ENCODE measurements around the gene S100P. TPM values are rescaled to one million over a fixed set of nuclear protein-coding genes. Genes with fewer than 3 reads are reported as not detected.
A peak's percentile ranks its signal among the peaks of the same experiment; 100 is the strongest.

S100P gene
- total RNA-seq, 1 donor: not detected

DNA sequence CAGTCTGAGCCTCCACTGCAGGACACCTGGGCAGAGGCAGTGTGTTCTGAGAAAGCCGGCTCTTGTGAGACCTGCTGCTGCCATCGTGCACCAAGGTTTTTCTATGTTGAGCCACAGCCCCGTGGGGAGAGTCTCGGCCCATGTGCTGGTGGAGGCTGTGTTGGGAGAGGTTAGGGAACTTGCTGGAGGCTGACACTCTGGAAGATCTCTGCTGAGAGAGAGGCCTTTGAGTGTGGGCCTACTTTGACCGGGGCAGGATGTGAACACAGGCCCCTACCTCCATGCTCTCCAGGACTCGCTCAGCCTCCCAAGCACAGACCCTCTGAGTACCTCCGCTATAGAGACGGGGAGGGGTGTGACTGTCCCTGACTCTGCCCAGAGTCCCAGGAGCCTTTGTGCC lies 1.3 kb upstream of the S100P start:
- no peak overlapping the region for H3K4me3 ChIP-seq (ENCODE audit: low read depth, low read length)
- DNase-seq (ENCODE audit: low read depth): no peak
- TF ChIP-seq, protein P1, sequence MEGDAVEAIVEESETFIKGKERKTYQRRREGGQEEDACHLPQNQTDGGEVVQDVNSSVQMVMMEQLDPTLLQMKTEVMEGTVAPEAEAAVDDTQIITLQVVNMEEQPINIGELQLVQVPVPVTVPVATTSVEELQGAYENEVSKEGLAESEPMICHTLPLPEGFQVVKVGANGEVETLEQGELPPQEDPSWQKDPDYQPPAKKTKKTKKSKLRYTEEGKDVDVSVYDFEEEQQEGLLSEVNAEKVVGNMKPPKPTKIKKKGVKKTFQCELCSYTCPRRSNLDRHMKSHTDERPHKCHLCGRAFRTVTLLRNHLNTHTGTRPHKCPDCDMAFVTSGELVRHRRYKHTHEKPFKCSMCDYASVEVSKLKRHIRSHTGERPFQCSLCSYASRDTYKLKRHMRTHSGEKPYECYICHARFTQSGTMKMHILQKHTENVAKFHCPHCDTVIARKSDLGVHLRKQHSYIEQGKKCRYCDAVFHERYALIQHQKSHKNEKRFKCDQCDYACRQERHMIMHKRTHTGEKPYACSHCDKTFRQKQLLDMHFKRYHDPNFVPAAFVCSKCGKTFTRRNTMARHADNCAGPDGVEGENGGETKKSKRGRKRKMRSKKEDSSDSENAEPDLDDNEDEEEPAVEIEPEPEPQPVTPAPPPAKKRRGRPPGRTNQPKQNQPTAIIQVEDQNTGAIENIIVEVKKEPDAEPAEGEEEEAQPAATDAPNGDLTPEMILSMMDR (IDR thresholded peaks at IDR 0.05; ENCODE audit: insufficient read depth, low read length): no peak

DNA sequence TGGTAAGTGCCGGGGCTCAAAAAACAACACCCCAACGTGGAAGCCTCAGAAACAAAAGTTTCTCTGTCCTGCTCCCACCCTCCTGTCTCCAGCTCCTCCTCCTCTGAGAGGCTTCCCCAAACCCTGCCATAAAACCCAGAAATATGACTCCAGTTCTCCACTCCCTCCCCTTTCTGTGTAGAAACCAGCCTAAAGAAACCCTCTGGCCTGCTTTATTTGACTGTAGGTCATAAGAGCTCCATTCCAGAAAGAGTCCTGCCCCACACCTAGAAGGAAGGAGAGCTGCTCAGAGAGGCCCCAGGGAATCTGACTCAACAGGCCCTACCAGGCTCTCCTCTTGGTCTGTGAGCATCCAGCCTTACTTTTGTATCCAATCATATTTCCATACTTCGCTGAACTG lies 872 bp upstream of the S100P start:
- H3K4me3 ChIP-seq (ENCODE audit: low read depth, low read length): no peak overlapping the region
- peak; percentile 9 for DNase-seq (ENCODE audit: low read depth)
- TF ChIP-seq, protein P1 (IDR thresholded peaks at IDR 0.05; ENCODE audit: insufficient read depth, low read length): no peak

DNA sequence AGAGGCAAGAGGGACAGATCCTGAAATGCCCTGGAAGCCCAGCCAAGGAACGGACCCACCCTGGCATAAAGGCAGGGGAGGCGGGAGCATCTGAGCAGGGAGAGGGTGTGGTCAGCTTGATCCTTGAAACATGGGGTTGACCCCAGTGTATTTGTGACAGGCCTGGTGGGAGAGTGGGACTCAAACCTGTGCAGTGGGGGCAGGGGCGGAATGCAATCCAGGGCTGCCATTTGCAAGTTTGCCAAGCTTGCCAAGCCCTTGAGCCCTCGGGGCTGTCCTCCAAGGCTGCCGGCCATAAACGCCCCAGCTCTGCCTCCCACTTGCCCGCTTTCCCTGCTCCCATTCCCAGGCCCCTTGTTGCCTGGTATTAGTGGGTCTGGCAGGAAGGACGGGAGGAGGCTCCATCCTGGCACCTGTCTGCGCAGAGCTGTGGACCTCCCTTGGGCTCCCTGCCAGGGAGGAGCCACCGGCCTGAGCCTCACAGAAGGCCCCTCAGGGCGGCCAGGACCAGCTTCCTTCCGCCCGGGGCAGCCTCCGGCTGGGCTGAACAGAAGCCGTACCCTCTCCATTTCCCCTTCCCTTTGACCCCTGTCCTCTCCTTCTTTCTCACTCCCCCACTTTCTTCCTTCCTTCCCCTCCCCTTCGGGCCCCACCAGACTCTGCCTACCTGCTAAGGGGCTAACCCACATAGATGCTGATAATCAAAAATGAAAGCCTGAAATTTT lies 661 bp downstream of the S100P start:
- H3K4me3 ChIP-seq (ENCODE audit: low read depth, low read length): no peak overlapping the region
- TF ChIP-seq, protein P1 (IDR thresholded peaks at IDR 0.05; ENCODE audit: insufficient read depth, low read length): no peak
- DNase-seq (ENCODE audit: low read depth): no peak

DNA sequence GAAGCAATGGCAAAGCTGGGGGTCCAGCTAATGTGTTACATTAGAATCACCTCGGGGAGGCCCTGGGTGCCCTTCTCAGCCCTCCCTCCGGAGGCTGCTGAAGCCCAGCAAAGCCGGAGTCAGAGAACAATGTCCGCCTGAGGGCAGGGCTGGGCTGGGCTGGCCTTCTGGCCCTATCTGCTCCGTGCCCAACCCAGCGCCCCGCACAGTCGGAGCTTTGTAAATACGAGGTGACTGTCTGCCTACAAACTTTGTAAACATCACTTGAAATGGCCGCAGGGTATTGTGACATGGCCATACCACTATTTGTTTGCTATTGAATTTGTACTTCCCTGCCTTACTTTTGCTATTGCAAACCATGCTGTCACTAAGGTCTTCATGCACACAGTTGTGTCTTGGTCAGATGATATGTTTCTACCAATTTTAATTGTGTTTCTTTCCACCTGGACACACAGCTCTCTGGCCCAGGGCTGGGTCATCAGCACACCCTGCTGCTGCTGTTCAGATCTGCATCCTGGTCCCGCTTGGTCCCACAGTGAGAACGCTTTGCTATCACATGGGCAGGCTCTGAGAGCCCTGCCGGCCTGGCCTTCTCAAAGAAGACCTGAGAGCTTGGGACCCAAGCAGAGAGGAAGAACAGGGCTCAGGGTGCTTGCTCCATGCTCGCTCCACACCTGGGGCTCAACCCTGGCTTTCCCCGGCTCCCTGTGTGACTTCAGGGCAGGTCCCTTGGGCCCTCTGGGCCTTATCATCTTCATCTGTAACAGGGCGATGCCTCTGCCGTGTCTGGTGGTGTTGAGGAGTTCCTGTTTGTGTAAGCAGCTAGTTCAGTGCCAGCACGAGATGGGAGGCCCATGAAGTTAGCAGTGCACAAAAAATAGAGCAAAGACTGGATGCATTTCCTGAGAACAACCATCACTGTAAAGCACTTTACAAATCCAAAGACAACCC lies 2.3 kb downstream of the S100P start:
- DNase-seq (ENCODE audit: low read depth): no peak
- TF ChIP-seq, protein P1 (IDR thresholded peaks at IDR 0.05; ENCODE audit: insufficient read depth, low read length): no peak

DNA sequence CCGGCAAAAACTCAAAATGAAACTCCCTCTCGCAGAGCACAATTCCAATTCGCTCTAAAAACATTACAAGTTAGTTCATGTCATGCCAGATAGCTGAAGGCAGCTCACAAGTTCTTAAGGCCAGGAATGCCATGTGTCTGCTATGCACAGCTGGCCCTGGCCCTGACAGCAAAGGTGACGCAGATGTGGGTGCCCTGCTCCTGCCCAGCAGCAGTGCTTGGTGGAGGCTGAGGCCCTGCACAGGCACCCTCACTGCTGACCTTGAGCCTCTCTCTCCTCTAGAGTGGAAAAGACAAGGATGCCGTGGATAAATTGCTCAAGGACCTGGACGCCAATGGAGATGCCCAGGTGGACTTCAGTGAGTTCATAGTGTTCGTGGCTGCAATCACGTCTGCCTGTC lies 2.9 kb downstream of the S100P start:
- no peak overlapping the region for H3K4me3 ChIP-seq (ENCODE audit: low read depth, low read length)
- TF ChIP-seq, protein P1 (IDR thresholded peaks at IDR 0.05; ENCODE audit: insufficient read depth, low read length): no peak

More for the DNA sequence above, 2.3 kb downstream of the S100P start:
- no peak overlapping the region for H3K4me3 ChIP-seq (ENCODE audit: low read depth, low read length)

DNA sequence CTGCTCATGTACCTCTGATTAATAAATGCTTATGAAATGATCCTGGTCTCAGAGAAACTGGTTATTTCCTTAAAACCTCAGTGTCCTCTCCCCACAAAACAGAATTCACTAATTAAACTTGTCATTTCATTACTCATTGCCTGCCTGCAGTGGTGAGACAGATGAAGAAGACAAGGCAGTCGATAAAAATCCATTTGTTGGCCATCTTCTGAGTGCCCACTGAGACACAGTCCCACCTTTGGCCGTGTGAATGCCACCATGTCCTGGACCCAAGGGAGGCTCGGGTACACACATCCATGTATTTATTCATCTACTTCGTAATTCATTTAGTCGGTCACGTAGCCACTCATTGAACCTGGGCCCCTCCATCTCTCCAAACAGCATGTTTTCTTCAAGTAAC lies 3.5 kb downstream of the S100P start:
- no peak overlapping the region for H3K4me3 ChIP-seq (ENCODE audit: low read depth, low read length)
- TF ChIP-seq, protein P1 (IDR thresholded peaks at IDR 0.05; ENCODE audit: insufficient read depth, low read length): no peak
- no peak for DNase-seq (ENCODE audit: low read depth)

More for the DNA sequence above, 2.9 kb downstream of the S100P start:
- DNase-seq (ENCODE audit: low read depth): peak; percentile 18

Measured in fibroblast of the aortic adventitia (primary cell).